Measurements from ENCODE around the gene SLC2A3.

GRCh38 chr12:7961395-7962178 lies 25.6 kb upstream of the SLC2A3 start:
- TF ChIP-seq, protein P1, sequence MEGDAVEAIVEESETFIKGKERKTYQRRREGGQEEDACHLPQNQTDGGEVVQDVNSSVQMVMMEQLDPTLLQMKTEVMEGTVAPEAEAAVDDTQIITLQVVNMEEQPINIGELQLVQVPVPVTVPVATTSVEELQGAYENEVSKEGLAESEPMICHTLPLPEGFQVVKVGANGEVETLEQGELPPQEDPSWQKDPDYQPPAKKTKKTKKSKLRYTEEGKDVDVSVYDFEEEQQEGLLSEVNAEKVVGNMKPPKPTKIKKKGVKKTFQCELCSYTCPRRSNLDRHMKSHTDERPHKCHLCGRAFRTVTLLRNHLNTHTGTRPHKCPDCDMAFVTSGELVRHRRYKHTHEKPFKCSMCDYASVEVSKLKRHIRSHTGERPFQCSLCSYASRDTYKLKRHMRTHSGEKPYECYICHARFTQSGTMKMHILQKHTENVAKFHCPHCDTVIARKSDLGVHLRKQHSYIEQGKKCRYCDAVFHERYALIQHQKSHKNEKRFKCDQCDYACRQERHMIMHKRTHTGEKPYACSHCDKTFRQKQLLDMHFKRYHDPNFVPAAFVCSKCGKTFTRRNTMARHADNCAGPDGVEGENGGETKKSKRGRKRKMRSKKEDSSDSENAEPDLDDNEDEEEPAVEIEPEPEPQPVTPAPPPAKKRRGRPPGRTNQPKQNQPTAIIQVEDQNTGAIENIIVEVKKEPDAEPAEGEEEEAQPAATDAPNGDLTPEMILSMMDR (conservative IDR thresholded peaks at IDR 0.05; ENCODE audit: low read depth in 2 of 2), result no peak
- TF ChIP-seq EZH2phosphoT487 (IDR thresholded peaks at IDR 0.05; ENCODE audit: unreplicated experiment) (no peak), NANOG (IDR thresholded peaks at IDR 0.05; ENCODE audit: borderline replicate concordance) (no peak), EZH2 (IDR thresholded peaks at IDR 0.05; ENCODE audit: low read depth, unreplicated experiment) (no peak), STAT1 (IDR thresholded peaks at IDR 0.05; ENCODE audit: unreplicated experiment) (no peak), POLR2AphosphoS5 (IDR thresholded peaks at IDR 0.05; ENCODE audit: low read depth) (no peak), JUNB (IDR thresholded peaks at IDR 0.05; ENCODE audit: unreplicated experiment) (no peak), CREB1 (CRISPR knock-in tag; IDR thresholded peaks at IDR 0.05; ENCODE audit: low read depth) (no peak)
- TF ChIP-seq, protein P2, sequence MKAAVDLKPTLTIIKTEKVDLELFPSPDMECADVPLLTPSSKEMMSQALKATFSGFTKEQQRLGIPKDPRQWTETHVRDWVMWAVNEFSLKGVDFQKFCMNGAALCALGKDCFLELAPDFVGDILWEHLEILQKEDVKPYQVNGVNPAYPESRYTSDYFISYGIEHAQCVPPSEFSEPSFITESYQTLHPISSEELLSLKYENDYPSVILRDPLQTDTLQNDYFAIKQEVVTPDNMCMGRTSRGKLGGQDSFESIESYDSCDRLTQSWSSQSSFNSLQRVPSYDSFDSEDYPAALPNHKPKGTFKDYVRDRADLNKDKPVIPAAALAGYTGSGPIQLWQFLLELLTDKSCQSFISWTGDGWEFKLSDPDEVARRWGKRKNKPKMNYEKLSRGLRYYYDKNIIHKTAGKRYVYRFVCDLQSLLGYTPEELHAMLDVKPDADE (IDR thresholded peaks at IDR 0.05), result no peak
